GM12892 (cell line): ENCODE results near the gene GPC5.

Experiments
- POLR2A ChIP-seq: IDR thresholded peaks from 2 replicates; pipeline ENCODE4 v1.6.1; 2011; ENCODE audit warnings: low read depth, low read length, control low read depth
- POLR2AphosphoS5 ChIP-seq: IDR thresholded peaks from 2 replicates; pipeline ENCODE4 v1.6.1; 2011; ENCODE audit warnings: low read depth, low read length, control low read depth

- TF ChIP-seq POLR2A (no peak), POLR2AphosphoS5 (no peak)
Measured at GRCh38 chr13:91693466-91693865, 295.0 kb downstream of the GPC5 start.
